Testis (tissue), 2 donors: ENCODE measurements around the gene MROH2B.

ENCODE experiments used
- CTCF ChIP-seq, 3 experiments: fragments of 450-650 bp in 2 of 3; fragments of 200-600 bp in 1 of 3; sonication (generic) in 1 of 3; IDR thresholded peaks; one replicate each; pipeline ENCODE4 v1.5.1; 2016 to 2019; ENCODE audit warnings: antibody characterized with exemption in 3 of 3, mild to moderate bottlenecking in 2 of 3, moderate library complexity in 1 of 3
- POLR2A ChIP-seq: fragments of 450-650 bp; IDR thresholded peaks from one replicate; pipeline ENCODE4 v1.6.1; 2017; ENCODE audit warnings: antibody characterized with exemption, mild to moderate bottlenecking, moderate library complexity

DNA sequence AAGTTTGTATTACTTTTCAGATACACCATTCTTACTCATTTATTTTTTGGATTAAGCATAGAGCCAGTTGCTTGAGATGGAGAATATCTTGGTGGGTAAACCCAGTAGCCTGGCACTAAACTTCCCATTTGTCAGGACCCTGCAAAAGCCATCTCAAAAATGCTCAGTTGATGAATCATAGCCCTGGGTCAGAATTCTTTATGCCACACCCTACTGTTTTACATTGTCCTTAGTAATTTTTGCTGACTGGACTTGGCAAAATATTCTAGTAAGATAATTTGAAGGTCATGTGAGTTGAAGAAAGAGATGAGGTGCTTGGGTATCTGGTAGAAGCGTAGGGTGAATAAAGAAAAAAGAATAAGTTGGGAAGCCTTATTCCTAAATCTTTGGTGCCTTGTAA is 111.1 kb downstream of the MROH2B start:
- TF ChIP-seq CTCF (IDR thresholded peaks at IDR 0.05) (no peak), POLR2A (no peak)
